Astrocyte of the hippocampus (primary cell): Measurements from ENCODE around the gene PHF3.
"Not testable (repeated sequence)": the region's sequence is repeated elsewhere in the genome, so short reads cannot be mapped to it uniquely, and the experiment has no call there.

ENCODE experiments used
- DNase-seq: peaks from one replicate; pipeline ENCODE4 v3.0.0; 2011; ENCODE audit warnings: low read depth, low spot score

The PHF3 gene

GRCh38 chr6:63709148-63709547, 73.5 kb downstream of the PHF3 start:
- DNase-seq = no peak

- DNase-seq = no peak
Observed at GRCh38 chr6:63713332-63713731, 77.7 kb downstream of the PHF3 start.

- DNase-seq = no peak
Observed at GRCh38 chr6:63714091-63714490, 78.5 kb downstream of the PHF3 start.

- DNase-seq = no peak
Observed at GRCh38 chr6:63716169-63716568, 80.6 kb downstream of the PHF3 start.

GRCh38 chr6:63721181-63721580, 85.6 kb downstream of the PHF3 start:
- DNase-seq = no peak

- no peak for DNase-seq
Observed at GRCh38 chr6:63724721-63725120, 89.1 kb downstream of the PHF3 start.

GRCh38 chr6:63730311-63730710, 94.7 kb downstream of the PHF3 start:
- DNase-seq = no peak

GRCh38 chr6:63731930-63732329, 96.3 kb downstream of the PHF3 start:
- no peak for DNase-seq

- no peak for DNase-seq
Observed at GRCh38 chr6:63732336-63732735, 96.7 kb downstream of the PHF3 start.

GRCh38 chr6:63734923-63735322, 99.3 kb downstream of the PHF3 start:
- no peak for DNase-seq

GRCh38 chr6:63738190-63738589, 102.6 kb downstream of the PHF3 start:
- DNase-seq = not testable (repeated sequence)

GRCh38 chr6:63739094-63739687, 103.6 kb downstream of the PHF3 start:
- DNase-seq = no peak

GRCh38 chr6:63740709-63741108, 105.1 kb downstream of the PHF3 start:
- peak; percentile 90 for DNase-seq

- DNase-seq = no peak
Observed at GRCh38 chr6:63742060-63742459, 106.5 kb downstream of the PHF3 start.

- DNase-seq = no peak
Observed at GRCh38 chr6:63743691-63744090, 108.1 kb downstream of the PHF3 start.

- DNase-seq = no peak
Observed at GRCh38 chr6:63744810-63745209, 109.2 kb downstream of the PHF3 start.

- no peak for DNase-seq
Observed at GRCh38 chr6:63745784-63746183, 110.2 kb downstream of the PHF3 start.

GRCh38 chr6:63750400-63750799, 114.8 kb downstream of the PHF3 start:
- DNase-seq = no peak

GRCh38 chr6:63757275-63757674, 121.7 kb downstream of the PHF3 start:
- not testable (repeated sequence) for DNase-seq

- no peak for DNase-seq
Observed at GRCh38 chr6:63757826-63758225, 122.2 kb downstream of the PHF3 start.

GRCh38 chr6:63759605-63760105, 124.1 kb downstream of the PHF3 start:
- no peak for DNase-seq

- no peak for DNase-seq
Observed at GRCh38 chr6:63760199-63760598, 124.6 kb downstream of the PHF3 start.

- DNase-seq = peak; percentile 59
Observed at GRCh38 chr6:63764318-63764916, 128.8 kb downstream of the PHF3 start.
